ENCODE results near the gene CALML4.

GRCh38 chr15:68177742-68178141 is 27.4 kb downstream of the CALML4 start:
- TF ChIP-seq CTCF (IDR thresholded peaks at IDR 0.05; ENCODE audit: insufficient read depth, low read depth, low read length) (no peak), EZH2 (IDR thresholded peaks at IDR 0.05; ENCODE audit: insufficient read depth, low read length) (no peak)
